Natural killer cell (primary cell): ENCODE results near the gene NWD2. TPM values are rescaled to one million over a fixed set of nuclear protein-coding genes. Genes with fewer than 3 reads are reported as not detected.
A peak's percentile ranks its signal among the peaks of the same experiment; 100 is the strongest.

ENCODE experiments used
- ATAC-seq, 3 donors: fragments of 150-1000 bp in 2 of 3; fragments of 200-7000 bp in 1 of 3; cut with Tn5 transposase; 1 replicate in 1 of 3; 2 replicates in 2 of 3; pipeline ENCODE4 v1.10.0; 2021; ENCODE audit warnings: mild to moderate bottlenecking in 2 of 3, moderate library complexity in 2 of 3
- DNase-seq, 2 donors: peaks; one replicate each; pipeline versions ENCODE4 v3.0.0 to v3.0.0-alpha.2; 2013 to 2021; ENCODE audit warnings: mixed read lengths in 1 of 2
- H3K27ac ChIP-seq: one replicate; pipeline ENCODE4 v1.5.1; 2013; ENCODE audit warnings: mild to moderate bottlenecking, low read length
- H3K27me3 ChIP-seq: one replicate; pipeline ENCODE4 v1.6.1; 2013; ENCODE audit warnings: low read length; ENCODE audit not compliant: control insufficient read depth, insufficient read depth
- H3K36me3 ChIP-seq: one replicate; pipeline ENCODE4 v1.6.1; 2013; ENCODE audit warnings: low read length; ENCODE audit not compliant: control insufficient read depth, insufficient read depth
- H3K4me1 ChIP-seq: one replicate; pipeline ENCODE4 v1.6.1; 2013; ENCODE audit warnings: low read length; ENCODE audit not compliant: control insufficient read depth, insufficient read depth
- H3K4me3 ChIP-seq: one replicate; pipeline ENCODE4 v1.5.1; 2013; ENCODE audit warnings: low read length
- H3K9me3 ChIP-seq: one replicate; pipeline ENCODE4 v1.6.1; 2013; ENCODE audit warnings: low read length; ENCODE audit not compliant: control insufficient read depth, insufficient read depth
- H3K27ac Mint-ChIP-seq, 2 donors: one replicate each; pipeline ENCODE4 v1.8.0; 2022; ENCODE audit warnings: mild to moderate bottlenecking in 2 of 2, mixed read lengths in 2 of 2, moderate library complexity in 1 of 2
- H3K27me3 Mint-ChIP-seq, 2 donors: one replicate each; pipeline ENCODE4 v1.8.0; 2022; ENCODE audit warnings: low read depth in 2 of 2, mixed read lengths in 2 of 2
- H3K36me3 Mint-ChIP-seq: one replicate; pipeline ENCODE4 v1.8.0; 2022; ENCODE audit warnings: mixed read lengths
- H3K4me1 Mint-ChIP-seq, 2 donors: one replicate each; pipeline ENCODE4 v1.8.0; 2022; ENCODE audit warnings: mixed read lengths in 2 of 2
- H3K4me3 Mint-ChIP-seq: one replicate; pipeline ENCODE4 v1.8.0; 2022; ENCODE audit warnings: mild to moderate bottlenecking, moderate library complexity, mixed read lengths
- H3K9me3 Mint-ChIP-seq, 2 donors: one replicate each; pipeline ENCODE4 v1.8.0; 2022; ENCODE audit warnings: mixed read lengths in 2 of 2
- CTCF ChIP-seq: fragments of 200-600 bp; IDR thresholded peaks from one replicate; pipeline ENCODE4 v1.8.0; 2022; ENCODE audit warnings: antibody characterized with exemption
- WGBS: methylation state at CpG from one replicate; pipeline ENCODE4 v1.1.7; 2013; ENCODE audit warnings: missing lambda C conversion rate; ENCODE audit not compliant: insufficient coverage; 5-methylcytosine and 5-hydroxymethylcytosine counted together
- intact Hi-C: fragments of 100-400 bp; cut with micrococcal nuclease; formaldehyde crosslinking; loops from one replicate; pipeline ENCODE4 v1.14.2; 2022
- total RNA-seq, 4 donors: library from RNA; stranded (reverse); fragments of 120-200 nt in 1 of 4; gene quantifications; one replicate each; pipeline versions ENCODE4 v1.2.3 to v1.2.4, GENCODE V29; 2013 to 2022

The NWD2 gene
- total RNA-seq, 3 donors from 2014 or later (not counting 1 experiment from before 2014, with no cell fraction given) = not detected

GRCh38 chr4:37389366-37389765 lies 144.8 kb downstream of the NWD2 start:
- ATAC-seq = no peak
- DNase-seq = no peak
- Histone ChIP-seq H3K9me3 (no peaks in the 10 kb centered on the region), H3K36me3 (no peaks in the 10 kb centered on the region), H3K4me1 (no peaks in the 10 kb centered on the region), H3K27me3 (no peaks in the 10 kb centered on the region), H3K4me3 (no peak overlapping the region), H3K27ac (no peak overlapping the region)
- intact Hi-C loops = no loop called here
- Mint-ChIP-seq H3K4me3 (no peak overlapping the region), H3K27ac (no peak overlapping the region), H3K9me3 (no peaks in the 10 kb centered on the region), H3K4me1 (no peaks in the 10 kb centered on the region), H3K36me3 (no peaks in the 10 kb centered on the region), H3K27me3 (peaks cover 0 to 13% of the 10 kb centered on the region in 2 donors)
- 88% methylated on average over 4 of the region's 7 CpGs for WGBS
- no peak for TF ChIP-seq CTCF

DNA sequence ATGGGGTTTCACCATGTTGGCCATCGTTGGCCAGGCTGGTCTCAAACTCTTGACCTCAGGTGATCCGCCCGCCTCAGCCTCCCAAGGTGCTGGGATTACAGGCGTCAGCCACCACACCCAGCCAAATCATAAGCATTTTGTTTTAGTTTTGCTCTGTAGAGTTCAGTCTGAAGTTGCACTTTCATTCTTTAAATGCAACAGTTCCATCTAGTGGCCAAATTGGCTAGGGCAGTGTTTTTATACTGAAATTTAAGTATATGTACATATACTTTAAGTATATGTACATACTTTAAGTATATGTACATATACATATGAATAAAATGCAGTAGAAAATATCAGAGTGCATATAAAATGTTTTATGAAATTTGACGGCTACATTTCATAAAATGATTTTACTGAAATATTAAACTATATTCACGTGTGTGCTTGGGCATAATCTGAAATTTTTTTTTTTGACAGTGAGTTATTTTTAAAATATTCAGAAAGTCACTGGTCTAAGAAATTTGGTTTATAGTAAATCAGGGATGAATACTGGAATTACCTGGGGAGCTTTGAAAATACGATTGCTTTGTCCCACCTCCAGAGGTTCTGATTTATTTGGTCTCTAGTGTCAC lies 145.5 kb downstream of the NWD2 start:
- DNase-seq (peak in 1 of 2 donors; percentile 51), ATAC-seq (peak in 2 of 3 donors; percentile 61)
- Histone ChIP-seq H3K36me3 (no peaks in the 10 kb centered on the region), H3K4me3 (no peak overlapping the region), H3K4me1 (no peaks in the 10 kb centered on the region), H3K9me3 (no peaks in the 10 kb centered on the region), H3K27me3 (no peaks in the 10 kb centered on the region), H3K27ac (no peak overlapping the region)
- Mint-ChIP-seq H3K4me1 (no peaks in the 10 kb centered on the region), H3K9me3 (no peaks in the 10 kb centered on the region), H3K27me3 (peaks cover 0 to 13% of the 10 kb centered on the region in 2 donors), H3K36me3 (no peaks in the 10 kb centered on the region), H3K4me3 (no peak overlapping the region), H3K27ac (no peak overlapping the region)
- peak; percentile 43 for TF ChIP-seq CTCF
- WGBS = 39% methylated on average over 5 of the region's 7 CpGs
- intact Hi-C loops = no loop called here

DNA sequence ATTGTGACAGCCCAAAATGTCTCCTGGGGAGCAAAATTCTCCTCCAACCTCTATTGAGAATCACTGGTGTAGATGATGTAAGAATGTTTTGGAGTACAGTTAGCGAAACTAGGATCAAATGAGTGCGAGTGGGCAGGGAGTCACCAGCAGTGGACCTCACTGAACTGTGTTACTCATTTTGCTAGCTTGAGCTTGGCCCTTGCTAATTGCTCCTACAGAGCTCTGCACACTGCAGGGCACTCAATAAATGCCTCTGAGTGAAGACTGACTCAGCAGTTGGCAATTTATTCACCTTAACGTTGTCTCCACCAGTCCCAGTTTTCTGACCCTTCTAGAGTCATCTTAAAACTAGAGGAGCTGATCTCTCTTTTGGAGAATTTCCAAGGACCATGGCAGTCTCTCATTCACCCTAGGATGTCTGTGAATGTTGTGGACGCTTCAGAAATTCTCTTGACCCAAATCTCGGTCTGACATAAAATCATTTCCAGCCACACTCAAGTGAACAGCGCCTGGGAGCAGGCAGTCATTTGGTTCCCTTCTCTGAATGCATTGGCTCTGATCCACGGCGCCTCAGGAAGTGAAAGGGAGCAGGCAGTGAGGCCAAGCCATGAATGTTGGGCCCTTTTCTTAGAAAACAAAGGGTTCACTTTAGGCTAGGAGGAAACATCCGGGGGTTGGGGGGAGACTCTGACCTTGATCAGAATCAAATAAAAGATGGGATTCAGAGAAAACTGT lies 148.1 kb downstream of the NWD2 start:
- TF ChIP-seq CTCF = no peak
- no peaks in the 10 kb centered on the region for H3K4me1 Mint-ChIP-seq
- no peak overlapping the region for H3K27ac ChIP-seq
- peaks cover 0 to under 1% of the 10 kb centered on the region in 2 donors for H3K9me3 Mint-ChIP-seq
- no peaks in the 10 kb centered on the region for H3K36me3 Mint-ChIP-seq
- no peaks in the 10 kb centered on the region for H3K4me1 ChIP-seq
- no peaks in the 10 kb centered on the region for H3K36me3 ChIP-seq
- no peak overlapping the region for H3K27ac Mint-ChIP-seq
- no peaks in the 10 kb centered on the region for H3K27me3 ChIP-seq
- DNase-seq = no peak
- H3K4me3 ChIP-seq = no peak overlapping the region
- H3K9me3 ChIP-seq = no peaks in the 10 kb centered on the region
- H3K4me3 Mint-ChIP-seq = no peak overlapping the region
- no peak for ATAC-seq
- peaks cover 0 to 13% of the 10 kb centered on the region in 2 donors for H3K27me3 Mint-ChIP-seq
- intact Hi-C loops = no loop called here
- WGBS = 26% methylated on average over 9 of the region's 9 CpGs
